SK-N-MC (cell line): Measurements from ENCODE around the gene SEPTIN8.

ENCODE experiments used
- EZH2 ChIP-seq: fragments of 200-600 bp; sonication (generic); IDR thresholded peaks from one replicate; pipeline ENCODE4 v1.6.1; 2017; ENCODE audit warnings: antibody characterized with exemption
- POLR2AphosphoS5 ChIP-seq: IDR thresholded peaks from 2 replicates; pipeline ENCODE4 v1.6.1; 2012; ENCODE audit warnings: mild to moderate bottlenecking, low read depth, low read length, borderline replicate concordance

GRCh38 chr5:132756542-132756941 is 20.5 kb downstream of the SEPTIN8 start:
- no peak for TF ChIP-seq EZH2
- TF ChIP-seq POLR2AphosphoS5: no peak
